SK-N-SH treated with all-trans-retinoic acid at 6 μM for 48 hours (cell line): Measurements from ENCODE around the gene GFI1B.

ENCODE experiments used
- ATAC-seq: fragments of 200-7000 bp; cut with Tn5 transposase; 3 replicates; pipeline ENCODE4 v1.9.1; 2020; ENCODE audit warnings: mild to moderate bottlenecking, moderate library complexity
- ARNTL ChIP-seq: fragments of 450-650 bp; formaldehyde crosslinking; IDR thresholded peaks from 2 replicates; pipeline ENCODE4 v1.5.0; 2020; ENCODE audit warnings: low read depth, mild to moderate bottlenecking, moderate library complexity, borderline replicate concordance
- BACH2 ChIP-seq: fragments of 250-450 bp; sonication (Bioruptor Pico); IDR thresholded peaks from 2 replicates; pipeline ENCODE4 v1.9.0; 2021; ENCODE audit warnings: mild to moderate bottlenecking, borderline replicate concordance
- CREB5 ChIP-seq: fragments of 250-450 bp; sonication (Bioruptor Pico); IDR thresholded peaks from 2 replicates; pipeline ENCODE4 v1.5.1; 2020; ENCODE audit warnings: low read depth, mild to moderate bottlenecking, moderate library complexity
- CSDC2 ChIP-seq: fragments of 250-450 bp; sonication (Bioruptor Pico); IDR thresholded peaks from 2 replicates; pipeline ENCODE4 v1.5.0; 2020; ENCODE audit warnings: mild to moderate bottlenecking, moderate library complexity
- ESRRG ChIP-seq: fragments of 250-450 bp; sonication (Bioruptor Pico); IDR thresholded peaks from 2 replicates; pipeline ENCODE4 v1.6.1; 2021; ENCODE audit warnings: mild to moderate bottlenecking
- GLIS3 ChIP-seq: fragments of 250-450 bp; sonication (Bioruptor Pico); IDR thresholded peaks from 2 replicates; pipeline ENCODE4 v1.5.0; 2020; ENCODE audit warnings: mild to moderate bottlenecking, moderate library complexity
- OSR1 ChIP-seq: fragments of 250-450 bp; sonication (Bioruptor Pico); IDR thresholded peaks from 2 replicates; pipeline ENCODE4 v1.8.0; 2022; ENCODE audit warnings: moderate library complexity, mild to moderate bottlenecking, inconsistent platforms
- POU6F1 ChIP-seq: fragments of 250-450 bp; sonication (Bioruptor Pico); IDR thresholded peaks from 2 replicates; pipeline ENCODE4 v1.8.0; 2021; ENCODE audit warnings: low read depth, mild to moderate bottlenecking, moderate library complexity, borderline replicate concordance
- PPARA ChIP-seq: fragments of 250-450 bp; sonication (Bioruptor Pico); IDR thresholded peaks from 2 replicates; pipeline ENCODE4 v1.5.0; 2020; ENCODE audit warnings: mild to moderate bottlenecking, borderline replicate concordance
- RARB ChIP-seq: fragments of 250-450 bp; sonication (Bioruptor Pico); IDR thresholded peaks from 2 replicates; pipeline ENCODE4 v1.8.0; 2021; ENCODE audit warnings: mild to moderate bottlenecking, moderate library complexity
- SNAI2 ChIP-seq: fragments of 250-450 bp; sonication (Bioruptor Pico); IDR thresholded peaks from 2 replicates; pipeline ENCODE4 v1.5.0; 2020; ENCODE audit warnings: mild to moderate bottlenecking, moderate library complexity
- TCF4 ChIP-seq: fragments of 250-450 bp; sonication (Bioruptor Pico); IDR thresholded peaks from 2 replicates; pipeline ENCODE4 v1.8.0; 2021; ENCODE audit warnings: mild to moderate bottlenecking, moderate library complexity, borderline replicate concordance
- TOX ChIP-seq: fragments of 250-450 bp; sonication (Bioruptor Pico); IDR thresholded peaks from 2 replicates; pipeline ENCODE4 v1.8.0; 2021; ENCODE audit warnings: mild to moderate bottlenecking, moderate library complexity, borderline replicate concordance
- ZC3H10 ChIP-seq: fragments of 250-450 bp; sonication (Bioruptor Pico); IDR thresholded peaks from 2 replicates; pipeline ENCODE4 v1.5.1; 2021; ENCODE audit warnings: mild to moderate bottlenecking, moderate library complexity
- ZFP3 ChIP-seq: fragments of 250-450 bp; sonication (Bioruptor Pico); IDR thresholded peaks from 2 replicates; pipeline ENCODE4 v1.5.0; 2020; ENCODE audit warnings: mild to moderate bottlenecking, moderate library complexity
- ZFP30 ChIP-seq: fragments of 450-650 bp; formaldehyde crosslinking; IDR thresholded peaks from 2 replicates; pipeline ENCODE4 v1.5.0; 2022; ENCODE audit warnings: mild to moderate bottlenecking, moderate library complexity
- ZNF565 ChIP-seq: fragments of 450-650 bp; formaldehyde crosslinking; conservative IDR thresholded peaks from 2 replicates; pipeline ENCODE4 v1.5.0; 2020; ENCODE audit warnings: low read depth, mild to moderate bottlenecking, moderate library complexity
- TF ChIP-seq, protein P1 (sequence below): fragments of 250-450 bp; sonication (Bioruptor Pico); IDR thresholded peaks from 2 replicates; pipeline ENCODE4 v1.8.0; 2020; ENCODE audit warnings: mild to moderate bottlenecking, moderate library complexity, borderline replicate concordance
- TF ChIP-seq, protein P2 (sequence below): fragments of 250-450 bp; sonication (Bioruptor Pico); IDR thresholded peaks from 2 replicates; pipeline ENCODE4 v1.5.1; 2021; ENCODE audit warnings: mild to moderate bottlenecking, moderate library complexity
- TF ChIP-seq, protein P3 (sequence below): fragments of 250-450 bp; sonication (Bioruptor Pico); IDR thresholded peaks from 2 replicates; pipeline ENCODE4 v1.5.0; 2020; ENCODE audit warnings: mild to moderate bottlenecking, moderate library complexity

Gene GFI1B

GRCh38 chr9:133008406-133008805, 29.9 kb downstream of the GFI1B start (continued):
- TF ChIP-seq, protein P1, sequence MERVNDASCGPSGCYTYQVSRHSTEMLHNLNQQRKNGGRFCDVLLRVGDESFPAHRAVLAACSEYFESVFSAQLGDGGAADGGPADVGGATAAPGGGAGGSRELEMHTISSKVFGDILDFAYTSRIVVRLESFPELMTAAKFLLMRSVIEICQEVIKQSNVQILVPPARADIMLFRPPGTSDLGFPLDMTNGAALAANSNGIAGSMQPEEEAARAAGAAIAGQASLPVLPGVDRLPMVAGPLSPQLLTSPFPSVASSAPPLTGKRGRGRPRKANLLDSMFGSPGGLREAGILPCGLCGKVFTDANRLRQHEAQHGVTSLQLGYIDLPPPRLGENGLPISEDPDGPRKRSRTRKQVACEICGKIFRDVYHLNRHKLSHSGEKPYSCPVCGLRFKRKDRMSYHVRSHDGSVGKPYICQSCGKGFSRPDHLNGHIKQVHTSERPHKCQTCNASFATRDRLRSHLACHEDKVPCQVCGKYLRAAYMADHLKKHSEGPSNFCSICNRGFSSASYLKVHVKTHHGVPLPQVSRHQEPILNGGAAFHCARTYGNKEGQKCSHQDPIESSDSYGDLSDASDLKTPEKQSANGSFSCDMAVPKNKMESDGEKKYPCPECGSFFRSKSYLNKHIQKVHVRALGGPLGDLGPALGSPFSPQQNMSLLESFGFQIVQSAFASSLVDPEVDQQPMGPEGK (CRISPR knock-in tag): no peak
- TF ChIP-seq ZFP30 (CRISPR knock-in tag): no peak
- no peak for TF ChIP-seq RARB (CRISPR knock-in tag)

GRCh38 chr9:133008824-133009223, 30.3 kb downstream of the GFI1B start:
- TF ChIP-seq ZFP3 (CRISPR knock-in tag): no peak
- ATAC-seq: no peak

- no peak for TF ChIP-seq ZNF565 (CRISPR knock-in tag)
- TF ChIP-seq BACH2 (CRISPR knock-in tag): no peak
- no peak for TF ChIP-seq ZC3H10 (CRISPR knock-in tag)
- no peak for TF ChIP-seq OSR1
- no peak for TF ChIP-seq ZFP30 (CRISPR knock-in tag)
- TF ChIP-seq CSDC2 (CRISPR knock-in tag): no peak
- TF ChIP-seq, protein P1 (CRISPR knock-in tag): no peak
- TF ChIP-seq PPARA: no peak
- TF ChIP-seq, protein P2, sequence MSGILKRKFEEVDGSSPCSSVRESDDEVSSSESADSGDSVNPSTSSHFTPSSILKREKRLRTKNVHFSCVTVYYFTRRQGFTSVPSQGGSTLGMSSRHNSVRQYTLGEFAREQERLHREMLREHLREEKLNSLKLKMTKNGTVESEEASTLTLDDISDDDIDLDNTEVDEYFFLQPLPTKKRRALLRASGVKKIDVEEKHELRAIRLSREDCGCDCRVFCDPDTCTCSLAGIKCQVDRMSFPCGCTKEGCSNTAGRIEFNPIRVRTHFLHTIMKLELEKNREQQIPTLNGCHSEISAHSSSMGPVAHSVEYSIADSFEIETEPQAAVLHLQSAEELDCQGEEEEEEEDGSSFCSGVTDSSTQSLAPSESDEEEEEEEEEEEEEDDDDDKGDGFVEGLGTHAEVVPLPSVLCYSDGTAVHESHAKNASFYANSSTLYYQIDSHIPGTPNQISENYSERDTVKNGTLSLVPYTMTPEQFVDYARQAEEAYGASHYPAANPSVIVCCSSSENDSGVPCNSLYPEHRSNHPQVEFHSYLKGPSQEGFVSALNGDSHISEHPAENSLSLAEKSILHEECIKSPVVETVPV (CRISPR knock-in tag): no peak
- no peak for TF ChIP-seq ZFP3 (CRISPR knock-in tag)
- ATAC-seq: no peak
Measured at GRCh38 chr9:133009906-133010582, 31.6 kb downstream of the GFI1B start.

DNA sequence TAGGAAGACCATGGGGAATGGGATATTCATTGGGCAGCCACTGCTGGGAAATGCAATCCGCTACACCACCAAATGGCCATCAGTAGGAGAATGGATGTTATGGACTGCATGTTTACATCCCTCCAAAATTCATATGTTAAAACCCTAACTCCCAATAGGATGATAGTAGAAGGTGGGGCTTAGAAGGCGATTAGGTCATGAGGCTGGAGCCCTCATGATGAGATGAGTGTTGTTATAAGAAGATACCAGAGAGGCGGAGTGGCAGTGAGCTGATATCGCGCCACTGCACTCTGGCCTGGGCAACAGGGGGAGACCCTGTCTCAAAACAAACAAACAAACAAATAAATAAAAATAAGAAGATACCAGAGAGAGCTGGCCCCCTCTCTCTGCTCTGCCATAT, 36.2 kb downstream of the GFI1B start:
- no peak for TF ChIP-seq TCF4 (CRISPR knock-in tag)
- no peak for TF ChIP-seq PPARA
- TF ChIP-seq POU6F1 (CRISPR knock-in tag): no peak
- TF ChIP-seq TOX: no peak
- TF ChIP-seq OSR1: no peak
- TF ChIP-seq ARNTL: no peak
- no peak for TF ChIP-seq ESRRG (CRISPR knock-in tag)
- TF ChIP-seq, protein P1 (CRISPR knock-in tag): no peak
- no peak for TF ChIP-seq RARB (CRISPR knock-in tag)
- no peak for TF ChIP-seq GLIS3
- TF ChIP-seq, protein P3, sequence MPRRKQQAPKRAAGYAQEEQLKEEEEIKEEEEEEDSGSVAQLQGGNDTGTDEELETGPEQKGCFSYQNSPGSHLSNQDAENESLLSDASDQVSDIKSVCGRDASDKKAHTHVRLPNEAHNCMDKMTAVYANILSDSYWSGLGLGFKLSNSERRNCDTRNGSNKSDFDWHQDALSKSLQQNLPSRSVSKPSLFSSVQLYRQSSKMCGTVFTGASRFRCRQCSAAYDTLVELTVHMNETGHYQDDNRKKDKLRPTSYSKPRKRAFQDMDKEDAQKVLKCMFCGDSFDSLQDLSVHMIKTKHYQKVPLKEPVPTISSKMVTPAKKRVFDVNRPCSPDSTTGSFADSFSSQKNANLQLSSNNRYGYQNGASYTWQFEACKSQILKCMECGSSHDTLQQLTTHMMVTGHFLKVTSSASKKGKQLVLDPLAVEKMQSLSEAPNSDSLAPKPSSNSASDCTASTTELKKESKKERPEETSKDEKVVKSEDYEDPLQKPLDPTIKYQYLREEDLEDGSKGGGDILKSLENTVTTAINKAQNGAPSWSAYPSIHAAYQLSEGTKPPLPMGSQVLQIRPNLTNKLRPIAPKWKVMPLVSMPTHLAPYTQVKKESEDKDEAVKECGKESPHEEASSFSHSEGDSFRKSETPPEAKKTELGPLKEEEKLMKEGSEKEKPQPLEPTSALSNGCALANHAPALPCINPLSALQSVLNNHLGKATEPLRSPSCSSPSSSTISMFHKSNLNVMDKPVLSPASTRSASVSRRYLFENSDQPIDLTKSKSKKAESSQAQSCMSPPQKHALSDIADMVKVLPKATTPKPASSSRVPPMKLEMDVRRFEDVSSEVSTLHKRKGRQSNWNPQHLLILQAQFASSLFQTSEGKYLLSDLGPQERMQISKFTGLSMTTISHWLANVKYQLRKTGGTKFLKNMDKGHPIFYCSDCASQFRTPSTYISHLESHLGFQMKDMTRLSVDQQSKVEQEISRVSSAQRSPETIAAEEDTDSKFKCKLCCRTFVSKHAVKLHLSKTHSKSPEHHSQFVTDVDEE: no peak
- no peak for TF ChIP-seq SNAI2
- no peak for TF ChIP-seq ZFP30 (CRISPR knock-in tag)
- TF ChIP-seq CREB5: no peak
- TF ChIP-seq, all 23 proteins: peak for 0
- ATAC-seq: no peak
